ENCODE data around the gene ZNF333. TPM values are rescaled to one million over a fixed set of nuclear protein-coding genes. Genes with fewer than 3 reads are reported as not detected.

Gene ZNF333
- total RNA-seq: 6.5 TPM
- long read RNA-seq, full-length matches to known transcripts: 5 of 10 reads
- long read RNA-seq, partial matches to known transcripts: 3 of 10 reads
- long read RNA-seq, other reads (novel, unspliced or antisense): 2 of 10 reads

GRCh38 chr19:14689598-14690503 lies at the start of gene ZNF333:
Gene ZNF333, plus strand, starts transcription at chr19:14690048. Its CDS starts 3,444 bp downstream, at chr19:14693492.
- intact Hi-C loops (cut with micrococcal nuclease): loop anchor here (5.0 kb wide), 1 partner anchor 113 kb away; no protein-coding TSS in a partner anchor
- Histone ChIP-seq H3K36me3 (peaks cover 14% of the 10 kb centered on the region), H3K9me3 (replicated peaks) (no peaks in the 10 kb centered on the region), H3K27ac (replicated peaks) (peak within 1 kb of the TSS; percentile 93), H3K4me1 (peaks cover 25% of the 10 kb centered on the region), H3K27me3 (ENCODE audit: low read depth) (no peaks in the 10 kb centered on the region), H3K4me3 (peak within 1 kb of the TSS; percentile 91)
- no peak for TF ChIP-seq CTCF (IDR thresholded peaks at IDR 0.05; ENCODE audit: borderline replicate concordance)
- DNase-seq: peak; percentile 98

- no peaks in the 10 kb centered on the region for H3K36me3 ChIP-seq
- DNase-seq: no peak
- H3K27me3 ChIP-seq (ENCODE audit: low read depth): peaks cover 48% of the 10 kb centered on the region
- no peak overlapping the region for H3K27ac ChIP-seq (replicated peaks)
- H3K9me3 ChIP-seq (replicated peaks): no peaks in the 10 kb centered on the region
- intact Hi-C loops (cut with micrococcal nuclease): no loop called here
- no peaks in the 10 kb centered on the region for H3K4me1 ChIP-seq
- no peak for TF ChIP-seq CTCF (IDR thresholded peaks at IDR 0.05; ENCODE audit: borderline replicate concordance)
- no peak overlapping the region for H3K4me3 ChIP-seq
Observed at GRCh38 chr19:14648506-14648905, 41.3 kb upstream of the ZNF333 start.

GRCh38 chr19:14649020-14649419 lies 40.8 kb upstream of the ZNF333 start:
- no peak for TF ChIP-seq CTCF (IDR thresholded peaks at IDR 0.05; ENCODE audit: borderline replicate concordance)
- Histone ChIP-seq H3K27me3 (ENCODE audit: low read depth) (peaks cover 43% of the 10 kb centered on the region), H3K27ac (replicated peaks) (no peak overlapping the region), H3K9me3 (replicated peaks) (no peaks in the 10 kb centered on the region), H3K4me1 (no peaks in the 10 kb centered on the region), H3K4me3 (no peak overlapping the region), H3K36me3 (no peaks in the 10 kb centered on the region)
- intact Hi-C loops (cut with micrococcal nuclease): no loop called here
- no peak for DNase-seq

- Histone ChIP-seq H3K27ac (replicated peaks) (no peak overlapping the region), H3K27me3 (ENCODE audit: low read depth) (peaks cover 42% of the 10 kb centered on the region), H3K36me3 (no peaks in the 10 kb centered on the region), H3K9me3 (replicated peaks) (no peaks in the 10 kb centered on the region), H3K4me1 (no peaks in the 10 kb centered on the region), H3K4me3 (no peak overlapping the region)
- intact Hi-C loops (cut with micrococcal nuclease): no loop called here
- TF ChIP-seq CTCF (IDR thresholded peaks at IDR 0.05; ENCODE audit: borderline replicate concordance): no peak
- DNase-seq: no peak
Observed at GRCh38 chr19:14650161-14650560, 39.7 kb upstream of the ZNF333 start.

- intact Hi-C loops (cut with micrococcal nuclease): no loop called here
- TF ChIP-seq CTCF (IDR thresholded peaks at IDR 0.05; ENCODE audit: borderline replicate concordance): no peak
Observed at GRCh38 chr19:14654786-14655560, 34.9 kb upstream of the ZNF333 start.

More at GRCh38 chr19:14654786-14655560, 34.9 kb upstream of the ZNF333 start:
- H3K4me1 ChIP-seq: no peaks in the 10 kb centered on the region
- peaks cover 57% of the 10 kb centered on the region for H3K27me3 ChIP-seq (ENCODE audit: low read depth)
- no peak for DNase-seq
- no peak overlapping the region for H3K4me3 ChIP-seq
- H3K27ac ChIP-seq (replicated peaks): no peak overlapping the region
- H3K36me3 ChIP-seq: no peaks in the 10 kb centered on the region
- no peaks in the 10 kb centered on the region for H3K9me3 ChIP-seq (replicated peaks)
